Coronary artery (tissue), 2 donors: ENCODE results near the gene INPP5K.
A peak's percentile ranks its signal among the peaks of the same experiment; 100 is the strongest.

ENCODE experiments used
- DNase-seq: peaks from one replicate; pipeline ENCODE4 v3.0.0-alpha.2; 2017; ENCODE audit warnings: low spot score
- H3K27ac ChIP-seq, 2 donors: fragments of 200-600 bp; sonication (generic); one replicate each; pipeline ENCODE4 v1.5.1; 2016 to 2019
- H3K4me3 ChIP-seq: fragments of 200-600 bp; sonication (generic); 2 replicates; pipeline ENCODE4 v1.5.1; 2016; ENCODE audit warnings: mild to moderate bottlenecking, moderate library complexity
- CTCF ChIP-seq: fragments of 200-600 bp; sonication (generic); IDR thresholded peaks from one replicate; pipeline ENCODE4 v1.5.1; 2019; ENCODE audit warnings: antibody characterized with exemption

INPP5K gene

GRCh38 chr17:1554751-1555540 is 38.5 kb upstream of the INPP5K start:
- Histone ChIP-seq H3K4me3 (no peak overlapping the region), H3K27ac (peak overlapping the region in 1 of 2 donors; percentile 8)
- TF ChIP-seq CTCF = no peak
- no peak for DNase-seq

- no peak for TF ChIP-seq CTCF
- DNase-seq = no peak
- Histone ChIP-seq H3K4me3 (no peak overlapping the region), H3K27ac (no peak overlapping the region)
Observed at GRCh38 chr17:1553354-1554266, 37.2 kb upstream of the INPP5K start.

GRCh38 chr17:1552932-1553331 is 36.5 kb upstream of the INPP5K start:
- no peak for DNase-seq
- no peak overlapping the region for H3K4me3 ChIP-seq

GRCh38 chr17:1551741-1552140 is 35.3 kb upstream of the INPP5K start:
- H3K4me3 ChIP-seq = no peak overlapping the region
- no peak for DNase-seq
- H3K27ac ChIP-seq = no peak overlapping the region
- no peak for TF ChIP-seq CTCF

More at GRCh38 chr17:1552932-1553331, 36.5 kb upstream of the INPP5K start:
- no peak overlapping the region for H3K27ac ChIP-seq
- no peak for TF ChIP-seq CTCF

- no peak for DNase-seq
- no peak for TF ChIP-seq CTCF
- no peak overlapping the region for H3K27ac ChIP-seq
- no peak overlapping the region for H3K4me3 ChIP-seq
Observed at GRCh38 chr17:1548032-1548431, 31.6 kb upstream of the INPP5K start.

GRCh38 chr17:1546292-1546922 is 30.0 kb upstream of the INPP5K start:
- Histone ChIP-seq H3K4me3 (no peak overlapping the region), H3K27ac (peak overlapping the region in 1 of 2 donors; percentile 40)
- DNase-seq = no peak
- TF ChIP-seq CTCF = no peak
